NCI-H69 (cell line): Measurements from ENCODE around the gene SLIRP.

Source experiments
- DNase-seq: peaks from one replicate; lab custom pipeline; 2025; lab: John Stamatoyannopoulos, UW

Gene SLIRP

GRCh38 chr14:77707724-77708408 is at the start of gene SLIRP, which contains the start of gene ALKBH1:
TSS of gene SLIRP (plus strand) at chr14:77708103. CDS start at chr14:77708112, 9 bp downstream.
TSS of gene ALKBH1 (minus strand) at chr14:77708023. CDS start at chr14:77708004, 19 bp downstream.
- DNase-seq: peak; percentile 94

- no peak for DNase-seq
These were observed 48.1 kb upstream of the SLIRP start for GRCh38 chr14:77659831-77660230.

- DNase-seq: peak; percentile 100
These were observed 47.1 kb upstream of the SLIRP start for GRCh38 chr14:77660754-77661153.

- peak; percentile 61 for DNase-seq
These were observed 46.3 kb upstream of the SLIRP start for GRCh38 chr14:77661562-77661961.

- peak; percentile 91 for DNase-seq
These were observed 44.6 kb upstream of the SLIRP start for GRCh38 chr14:77663293-77663692.

- no peak for DNase-seq
These were observed 40.6 kb upstream of the SLIRP start for GRCh38 chr14:77667331-77667730.

GRCh38 chr14:77673193-77673592 is 34.7 kb upstream of the SLIRP start:
- no peak for DNase-seq

DNA sequence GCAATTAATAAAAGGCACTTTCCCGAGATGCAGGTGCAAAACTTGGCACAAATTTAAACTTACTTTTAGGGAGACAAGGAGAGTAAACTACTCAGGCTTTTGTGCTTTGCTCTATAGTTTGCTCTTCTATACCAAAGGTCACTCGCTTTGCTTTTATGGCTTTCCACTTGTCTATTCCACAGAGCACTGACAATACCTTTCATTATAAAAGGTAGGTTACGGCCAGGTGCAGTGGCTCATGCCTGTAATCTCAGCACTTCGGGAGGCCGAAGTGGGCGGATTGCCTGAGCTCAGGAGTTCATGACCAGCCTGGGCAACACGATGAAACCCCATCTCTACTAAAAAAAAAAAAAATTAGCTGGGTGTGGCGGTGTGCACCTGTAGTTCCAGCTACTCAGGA is 33.0 kb upstream of the SLIRP start:
- DNase-seq: peak; percentile 80

DNA sequence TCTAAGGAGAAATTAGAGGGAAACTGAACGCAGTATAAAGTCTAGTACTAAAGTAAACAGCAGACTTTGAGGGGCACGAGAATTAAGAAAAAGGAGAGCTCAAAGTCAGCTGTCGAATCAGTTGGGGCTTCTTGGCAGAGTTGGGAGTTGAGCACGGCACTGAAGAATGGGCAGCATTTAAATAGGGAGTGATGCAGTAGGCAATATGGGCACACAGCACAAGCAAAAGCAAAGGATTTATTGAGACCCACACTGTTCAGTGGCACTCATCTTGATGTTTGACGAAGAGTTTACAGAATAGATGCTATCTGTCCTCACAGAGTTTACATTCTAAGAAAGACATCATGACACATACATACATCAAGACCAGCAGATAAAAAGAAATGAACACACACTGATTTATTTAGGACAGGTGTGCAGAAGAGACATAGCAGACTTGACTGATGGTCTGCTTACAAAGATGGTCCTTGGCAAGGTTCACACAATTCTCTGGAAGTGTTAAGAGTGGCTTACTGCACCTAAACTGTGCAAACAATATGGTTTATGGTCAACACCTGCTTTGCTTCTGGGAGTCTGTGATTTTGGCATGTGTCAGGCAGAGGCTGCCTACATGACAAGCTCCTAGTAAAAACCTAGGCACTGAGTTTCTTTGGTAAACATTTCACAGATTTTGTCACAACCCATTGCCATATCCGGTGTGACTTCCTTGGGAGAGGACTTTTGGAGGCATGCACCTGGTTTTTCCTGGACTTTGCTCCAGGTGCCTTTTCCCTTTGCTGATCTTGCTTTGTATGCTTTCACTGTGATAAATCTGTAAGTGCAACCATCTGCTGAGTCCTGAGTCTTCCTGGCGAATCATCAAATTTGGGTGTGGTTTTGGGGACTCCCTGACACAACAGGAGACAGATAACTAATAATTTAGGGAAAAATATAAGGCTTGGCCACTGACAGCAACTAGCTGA is 26.4 kb upstream of the SLIRP start:
- DNase-seq: peak; percentile 94

DNA sequence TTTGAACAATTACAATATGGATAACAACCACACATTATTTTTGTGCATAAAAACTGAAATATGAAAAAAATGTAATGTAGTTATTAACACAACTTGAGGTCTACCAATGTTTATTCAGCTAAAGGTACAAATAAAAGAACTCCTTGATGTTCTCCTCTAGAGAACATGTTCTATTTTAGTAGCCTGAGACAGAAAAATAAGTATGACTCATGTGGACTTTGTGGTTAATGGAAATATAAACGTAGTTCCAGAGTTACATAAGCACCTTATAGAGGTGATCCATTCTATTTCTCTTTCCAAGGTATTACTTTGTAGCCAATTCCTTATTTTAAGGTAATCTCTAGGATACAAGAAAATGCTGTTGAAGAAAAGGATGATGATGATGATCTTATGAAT is 25.7 kb upstream of the SLIRP start:
- DNase-seq: peak; percentile 68

- no peak for DNase-seq
These were observed 16.6 kb upstream of the SLIRP start for GRCh38 chr14:77691259-77691658.

- DNase-seq: peak; percentile 78
These were observed 564 bp upstream of the SLIRP start for GRCh38 chr14:77707355-77707723.

DNA sequence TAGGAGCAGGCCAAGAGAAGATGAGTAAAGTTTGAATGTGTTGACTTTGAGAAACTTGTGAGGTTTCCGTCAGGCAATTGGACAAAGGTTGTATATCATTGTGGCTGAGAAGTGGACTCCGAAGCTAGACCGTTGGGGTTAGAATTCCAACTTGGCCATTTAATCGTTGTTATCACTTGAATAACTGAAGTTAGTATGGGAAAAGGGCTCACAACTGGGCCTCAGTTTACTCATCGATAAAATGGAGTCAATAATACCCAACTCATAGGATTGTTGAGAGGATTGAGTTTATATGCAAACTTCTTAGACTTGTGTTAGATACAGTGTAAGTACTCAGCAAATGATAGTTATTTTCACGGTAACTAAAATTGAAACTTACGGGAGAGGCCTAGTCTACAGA is 846 bp downstream of the SLIRP start:
- DNase-seq: no peak

GRCh38 chr14:77709412-77709811 is 1.5 kb downstream of the SLIRP start:
- no peak for DNase-seq

- DNase-seq: no peak
These were observed 2.5 kb downstream of the SLIRP start for GRCh38 chr14:77710364-77710763.

DNA sequence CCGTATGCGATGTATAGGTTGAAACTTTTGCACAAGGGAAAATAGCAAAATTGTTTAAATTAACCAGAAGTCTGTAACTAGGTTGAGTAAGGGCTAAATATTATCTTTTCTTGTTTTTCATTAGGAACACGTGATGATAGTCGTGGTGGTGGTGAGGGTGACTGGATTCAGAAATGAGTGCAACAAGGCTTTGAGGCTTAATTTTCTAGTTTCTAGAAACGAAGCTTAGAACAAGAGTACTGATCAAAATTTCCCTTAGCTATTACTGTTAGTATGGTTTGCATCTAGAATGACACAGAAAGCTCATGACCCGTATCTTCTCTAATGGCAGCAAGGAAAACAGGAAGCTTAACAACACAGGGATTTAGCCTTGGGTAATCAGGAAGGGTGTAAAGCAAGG is 7.0 kb downstream of the SLIRP start:
- no peak for DNase-seq

GRCh38 chr14:77717608-77718305 is 9.9 kb downstream of the SLIRP start:
- no peak for DNase-seq

DNA sequence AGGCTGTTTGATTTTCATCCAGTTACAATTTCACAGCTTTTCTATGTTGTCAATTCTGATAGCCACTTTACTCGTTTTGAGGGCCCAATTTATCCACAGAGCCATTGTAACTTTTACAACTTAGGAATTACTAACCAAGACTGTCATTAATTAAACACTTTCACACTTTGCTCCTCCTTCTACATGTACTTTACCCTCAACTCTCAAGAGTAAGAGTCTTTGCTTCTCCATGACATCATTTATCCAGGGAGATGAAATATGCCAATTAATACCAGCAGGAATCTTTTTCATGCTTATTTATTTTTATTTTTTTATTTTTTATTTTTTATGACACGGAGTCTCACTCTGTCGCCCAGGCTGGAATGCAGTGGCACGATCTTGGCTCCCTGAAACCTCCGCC is 13.5 kb downstream of the SLIRP start:
- no peak for DNase-seq

- no peak for DNase-seq
These were observed 14.4 kb downstream of the SLIRP start for GRCh38 chr14:77722301-77722700.

DNA sequence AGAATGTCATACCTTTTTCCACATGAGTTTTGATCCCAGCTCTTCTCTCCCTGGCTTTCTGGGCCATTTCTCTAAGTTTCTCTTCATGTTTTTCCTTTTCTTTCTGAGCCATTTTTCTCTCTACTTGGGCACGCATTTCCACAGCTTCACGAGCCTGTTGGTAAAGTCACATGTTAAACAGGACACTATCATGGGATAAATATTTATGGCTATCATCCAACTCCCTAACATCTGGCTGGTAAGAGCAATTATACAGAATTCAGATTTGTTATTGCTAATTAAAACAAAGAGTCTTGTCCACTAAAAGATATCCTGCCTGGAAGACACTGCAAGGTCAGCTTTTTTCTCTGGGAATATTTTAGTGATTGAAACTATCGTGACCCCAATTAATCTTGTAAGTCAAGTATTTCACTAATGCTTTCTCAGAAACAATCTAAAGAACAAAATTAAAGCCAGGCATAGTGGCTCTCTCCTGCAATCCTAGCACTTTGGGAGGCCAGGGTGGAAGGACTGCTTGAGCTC is 23.1 kb downstream of the SLIRP start:
- no peak for DNase-seq

DNA sequence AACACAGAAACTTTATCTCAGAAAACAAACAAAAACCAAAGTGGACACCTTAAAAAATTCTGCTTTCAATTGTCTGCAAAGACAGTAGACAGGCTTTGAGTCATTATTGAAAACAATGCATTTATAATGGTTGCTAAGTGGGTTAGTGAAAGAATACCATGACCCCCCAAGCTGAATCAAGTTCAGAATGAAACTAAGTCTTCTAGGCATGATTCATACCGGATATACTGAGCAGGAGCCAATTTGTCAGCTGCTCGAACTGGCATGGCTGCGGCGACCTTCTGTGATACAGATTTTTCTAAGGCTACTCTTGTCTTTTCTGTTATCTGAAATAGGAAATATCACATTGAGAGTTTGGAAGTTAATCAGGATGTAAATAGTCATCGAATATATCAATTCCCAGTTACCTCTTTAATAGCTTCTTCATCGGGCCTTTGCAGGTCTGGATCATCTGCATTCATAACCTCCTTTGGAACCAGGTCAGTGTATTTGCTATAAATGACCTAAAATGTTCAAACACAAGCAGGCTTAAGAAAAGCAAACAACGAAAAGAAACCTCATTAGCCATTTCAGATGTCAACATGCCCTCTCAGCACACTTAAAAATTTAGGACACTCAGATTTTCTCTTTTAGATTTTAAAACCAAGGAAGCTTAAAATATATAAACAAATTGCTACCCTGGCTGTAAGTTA is 30.8 kb downstream of the SLIRP start:
- DNase-seq: no peak

DNA sequence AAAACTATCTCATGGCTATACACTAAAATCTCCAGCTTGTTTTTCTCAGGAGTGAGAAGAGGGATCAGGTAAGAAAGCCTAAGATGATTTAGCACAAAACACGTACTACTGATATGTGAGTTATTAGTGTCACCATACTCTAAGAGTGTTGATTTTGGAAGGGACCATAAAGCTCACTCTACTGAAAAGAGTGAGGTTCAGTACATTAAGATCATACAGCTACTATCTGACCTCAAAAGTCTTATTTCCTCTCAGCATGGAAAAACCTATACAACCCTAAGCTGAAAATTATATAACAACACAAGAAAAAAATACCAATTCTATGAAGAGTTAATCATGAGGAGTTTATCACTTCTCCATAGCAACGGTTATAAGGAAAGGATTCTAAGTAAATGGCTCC is 33.5 kb downstream of the SLIRP start:
- no peak for DNase-seq
